ENCODE results near the gene UBE2G1. TPM values are rescaled to one million over a fixed set of nuclear protein-coding genes. Genes with fewer than 3 reads are reported as not detected.

UBE2G1 gene
- total RNA-seq, 1 donor from 2014 or later: 120 TPM

- Mint-ChIP-seq H3K36me3 (ENCODE audit: unreplicated experiment) (no peaks in the 10 kb centered on the region), H3K27ac (ENCODE audit: unreplicated experiment) (no peak overlapping the region), H3K27me3 (ENCODE audit: unreplicated experiment) (no peaks in the 10 kb centered on the region), H3K4me1 (ENCODE audit: low read depth, unreplicated experiment) (peaks cover 13% of the 10 kb centered on the region), H3K4me3 (ENCODE audit: unreplicated experiment) (no peak overlapping the region), H3K9me3 (ENCODE audit: unreplicated experiment) (peaks cover 7% of the 10 kb centered on the region)
- no peak for DNase-seq
- no peak for TF ChIP-seq CTCF (IDR thresholded peaks at IDR 0.05; ENCODE audit: partially characterized antibody, unreplicated experiment)
Measured at GRCh38 chr17:4297351-4297750, 69.1 kb downstream of the UBE2G1 start.

GRCh38 chr17:4295686-4296085, 70.8 kb downstream of the UBE2G1 start:
- H3K27ac Mint-ChIP-seq (ENCODE audit: unreplicated experiment): no peak overlapping the region
- DNase-seq: no peak
- H3K4me3 Mint-ChIP-seq (ENCODE audit: unreplicated experiment): no peak overlapping the region
- H3K27me3 Mint-ChIP-seq (ENCODE audit: unreplicated experiment): no peaks in the 10 kb centered on the region
- H3K4me1 Mint-ChIP-seq (ENCODE audit: low read depth, unreplicated experiment): peaks cover 5% of the 10 kb centered on the region
- no peak for TF ChIP-seq CTCF (IDR thresholded peaks at IDR 0.05; ENCODE audit: partially characterized antibody, unreplicated experiment)
- H3K9me3 Mint-ChIP-seq (ENCODE audit: unreplicated experiment): peaks cover 1% of the 10 kb centered on the region
- no peaks in the 10 kb centered on the region for H3K36me3 Mint-ChIP-seq (ENCODE audit: unreplicated experiment)

- Mint-ChIP-seq H3K36me3 (ENCODE audit: unreplicated experiment) (no peaks in the 10 kb centered on the region), H3K4me1 (ENCODE audit: low read depth, unreplicated experiment) (peaks cover 5% of the 10 kb centered on the region), H3K9me3 (ENCODE audit: unreplicated experiment) (no peaks in the 10 kb centered on the region), H3K27me3 (ENCODE audit: unreplicated experiment) (peaks cover under 1% of the 10 kb centered on the region), H3K4me3 (ENCODE audit: unreplicated experiment) (no peak overlapping the region), H3K27ac (ENCODE audit: unreplicated experiment) (no peak overlapping the region)
- no peak for DNase-seq
- no peak for TF ChIP-seq CTCF (IDR thresholded peaks at IDR 0.05; ENCODE audit: partially characterized antibody, unreplicated experiment)
Measured at GRCh38 chr17:4293572-4293971, 72.9 kb downstream of the UBE2G1 start.

- Mint-ChIP-seq H3K4me1 (ENCODE audit: low read depth, unreplicated experiment) (no peaks in the 10 kb centered on the region), H3K27me3 (ENCODE audit: unreplicated experiment) (peaks cover 2% of the 10 kb centered on the region), H3K27ac (ENCODE audit: unreplicated experiment) (no peak overlapping the region), H3K4me3 (ENCODE audit: unreplicated experiment) (no peak overlapping the region), H3K9me3 (ENCODE audit: unreplicated experiment) (peaks cover 2% of the 10 kb centered on the region), H3K36me3 (ENCODE audit: unreplicated experiment) (no peaks in the 10 kb centered on the region)
- no peak for TF ChIP-seq CTCF (IDR thresholded peaks at IDR 0.05; ENCODE audit: partially characterized antibody, unreplicated experiment)
- no peak for DNase-seq
Measured at GRCh38 chr17:4287710-4288109, 78.8 kb downstream of the UBE2G1 start.

GRCh38 chr17:4276514-4276913, 90.0 kb downstream of the UBE2G1 start:
- Mint-ChIP-seq H3K4me3 (ENCODE audit: unreplicated experiment) (no peak overlapping the region), H3K4me1 (ENCODE audit: low read depth, unreplicated experiment) (no peaks in the 10 kb centered on the region), H3K9me3 (ENCODE audit: unreplicated experiment) (peaks cover 3% of the 10 kb centered on the region), H3K36me3 (ENCODE audit: unreplicated experiment) (no peaks in the 10 kb centered on the region), H3K27ac (ENCODE audit: unreplicated experiment) (no peak overlapping the region), H3K27me3 (ENCODE audit: unreplicated experiment) (peaks cover 2% of the 10 kb centered on the region)
- DNase-seq: no peak
- no peak for TF ChIP-seq CTCF (IDR thresholded peaks at IDR 0.05; ENCODE audit: partially characterized antibody, unreplicated experiment)
